NCI-H2107 treated with DMSO at 0.1 percent for 48 hours (cell line): ENCODE measurements around the gene RPAP2.
"Not testable (repeated sequence)": the region's sequence is repeated elsewhere in the genome, so short reads cannot be mapped to it uniquely, and the experiment has no call there.

Source experiments
- DNase-seq: peaks from one replicate; lab custom pipeline; 2025; ENCODE audit not compliant: unreplicated experiment; lab: John Stamatoyannopoulos, UW

Gene RPAP2

DNA sequence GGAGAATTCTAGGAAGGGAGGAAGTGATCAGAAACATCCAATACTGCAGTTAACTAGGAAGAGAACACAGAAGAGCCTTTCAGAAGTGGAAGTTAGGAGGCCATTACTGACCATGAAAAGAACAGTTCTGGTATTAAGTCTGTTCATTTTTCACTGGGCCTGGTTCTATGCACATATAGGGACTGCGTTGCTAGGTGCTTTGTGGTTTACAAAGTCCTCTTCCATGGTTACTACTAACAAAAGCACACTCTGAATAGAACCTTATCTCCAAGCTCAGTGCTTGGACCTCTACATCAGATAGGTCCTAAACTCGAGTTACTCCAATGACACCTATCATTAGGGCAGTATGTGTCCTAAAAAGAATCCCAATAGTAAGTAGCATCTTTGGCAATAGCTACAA, 75.4 kb downstream of the RPAP2 start:
- DNase-seq: no peak

DNA sequence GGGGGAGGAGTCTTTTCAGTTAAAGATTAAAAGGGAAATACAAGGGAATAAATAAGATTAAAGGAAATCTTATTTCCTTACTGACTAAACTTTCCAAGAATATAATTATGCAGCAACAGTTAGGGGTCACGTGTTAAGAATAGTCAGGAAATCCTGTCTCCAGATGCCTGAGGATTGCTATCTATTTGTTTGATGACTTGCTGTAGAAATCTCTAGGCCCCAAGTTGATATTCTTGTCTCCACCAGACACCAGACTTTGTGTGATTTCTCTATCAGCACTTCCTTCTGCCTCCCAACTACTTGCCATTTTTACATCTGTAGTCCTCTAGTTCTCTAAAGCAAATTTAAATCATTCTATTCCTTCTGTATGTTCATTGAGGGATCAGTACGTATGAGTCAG, 77.5 kb downstream of the RPAP2 start:
- no peak for DNase-seq

DNA sequence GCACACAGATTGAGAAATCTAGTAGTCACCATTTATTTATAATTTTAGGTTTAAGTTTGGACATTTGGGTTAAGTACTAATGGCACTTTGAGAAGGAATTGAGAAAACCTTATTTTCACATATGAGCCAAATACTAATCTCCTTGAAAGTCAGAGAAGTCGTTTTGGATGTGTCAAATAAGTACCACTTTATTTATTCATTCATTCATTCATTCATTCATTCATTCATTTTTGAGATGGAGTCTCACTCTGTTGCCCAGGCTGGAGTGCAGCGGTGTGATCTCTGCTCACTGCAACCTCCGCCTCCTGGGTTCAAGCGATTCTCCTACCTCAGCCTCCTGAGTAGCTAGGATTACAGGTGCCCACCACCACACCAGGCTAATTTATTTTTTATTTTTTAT, 79.1 kb downstream of the RPAP2 start:
- DNase-seq: not testable (repeated sequence)

DNA sequence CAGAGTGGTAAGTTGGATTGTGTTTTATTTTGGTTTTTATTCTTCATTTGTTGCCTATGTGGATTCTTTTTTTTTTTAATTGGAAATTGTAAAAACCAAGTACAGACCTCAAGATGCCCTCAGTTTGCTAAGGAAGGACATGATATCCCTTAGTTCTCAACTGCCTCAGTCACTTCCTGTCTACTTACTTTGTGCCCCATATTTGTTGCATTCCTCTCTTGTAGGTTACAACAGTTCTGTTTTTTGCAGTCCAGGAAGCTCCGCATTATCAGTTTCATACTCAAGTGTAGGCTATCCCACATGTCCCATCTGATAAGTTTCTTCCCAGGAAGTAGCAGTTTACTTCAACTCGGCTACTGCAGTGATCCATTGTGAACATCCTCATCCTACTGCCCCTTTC, 82.0 kb downstream of the RPAP2 start:
- no peak for DNase-seq

DNA sequence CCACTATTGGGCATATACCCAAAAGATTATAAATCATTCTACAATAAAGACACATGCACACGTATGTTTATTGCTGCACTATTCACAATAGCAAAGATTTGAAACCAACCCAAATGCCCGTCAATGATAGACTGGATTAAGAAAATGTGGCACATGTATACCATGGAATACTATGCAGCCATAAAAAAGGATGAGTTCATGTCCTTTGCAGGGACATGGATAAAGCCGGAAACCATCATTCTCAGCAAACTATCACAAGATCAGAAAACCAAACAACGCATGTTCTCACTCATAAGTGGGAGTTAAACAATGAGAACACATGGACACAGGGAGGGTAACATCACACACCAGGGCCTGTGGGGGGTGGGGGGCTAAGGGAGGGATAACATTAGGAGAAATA, 95.1 kb downstream of the RPAP2 start:
- not testable (repeated sequence) for DNase-seq

DNA sequence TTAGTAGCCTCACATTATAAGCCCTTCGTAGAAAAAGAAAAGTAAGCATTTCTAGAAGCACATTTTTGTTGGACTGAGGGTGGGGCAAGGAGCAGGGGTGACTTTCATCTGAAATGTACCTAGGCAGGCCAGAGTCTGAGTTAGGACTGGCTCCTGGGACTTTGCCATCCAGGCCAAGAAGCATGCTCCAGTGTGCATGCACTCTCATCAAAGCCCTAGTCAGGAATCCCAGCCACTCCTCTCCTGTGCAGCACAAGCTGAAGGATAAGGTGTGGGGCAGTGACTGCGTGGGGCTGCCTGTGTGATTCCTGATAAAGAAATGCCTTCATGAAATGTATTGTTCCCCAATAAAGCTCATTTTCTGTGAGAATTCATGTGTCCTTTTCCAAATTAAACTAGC, 99.7 kb downstream of the RPAP2 start:
- no peak for DNase-seq

DNA sequence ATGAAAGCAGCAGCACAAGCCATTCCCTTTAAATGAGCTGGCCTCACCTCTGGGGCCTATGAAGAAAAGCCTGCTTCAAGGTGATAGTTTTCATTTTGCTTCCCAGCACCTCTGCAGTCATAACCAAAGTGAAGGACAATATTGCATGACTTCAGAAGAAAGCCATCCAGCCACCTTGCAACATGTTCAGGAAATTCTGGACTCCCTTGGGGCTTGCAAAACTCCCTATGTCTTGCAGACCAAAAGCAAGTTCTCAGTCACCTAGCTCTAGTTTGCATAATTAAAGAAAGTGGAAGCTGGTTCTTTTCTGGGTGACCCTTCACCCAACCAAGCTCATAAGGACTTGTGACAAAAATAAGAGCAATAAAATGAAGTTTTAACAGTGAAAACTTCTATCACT, 100.2 kb downstream of the RPAP2 start:
- DNase-seq: no peak

DNA sequence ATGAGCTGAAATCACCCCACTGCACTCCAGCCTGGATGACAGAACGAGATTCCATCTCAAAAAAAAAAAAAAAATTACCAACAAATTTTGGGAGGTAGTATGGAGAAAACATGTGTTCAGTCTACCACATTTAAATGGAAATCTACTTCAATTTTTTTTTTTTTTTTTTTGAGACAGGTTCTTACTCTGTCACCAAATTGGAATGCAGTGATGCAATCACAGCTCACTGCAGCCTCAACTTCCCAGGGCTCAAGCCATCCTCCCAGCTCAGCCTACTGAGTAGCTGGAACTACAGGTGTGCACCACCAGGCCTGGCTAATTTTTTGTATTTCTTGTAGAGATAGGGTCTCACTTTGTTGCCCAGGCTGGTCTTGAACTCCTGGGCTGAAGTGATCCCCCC, 105.8 kb downstream of the RPAP2 start:
- DNase-seq: no peak

DNA sequence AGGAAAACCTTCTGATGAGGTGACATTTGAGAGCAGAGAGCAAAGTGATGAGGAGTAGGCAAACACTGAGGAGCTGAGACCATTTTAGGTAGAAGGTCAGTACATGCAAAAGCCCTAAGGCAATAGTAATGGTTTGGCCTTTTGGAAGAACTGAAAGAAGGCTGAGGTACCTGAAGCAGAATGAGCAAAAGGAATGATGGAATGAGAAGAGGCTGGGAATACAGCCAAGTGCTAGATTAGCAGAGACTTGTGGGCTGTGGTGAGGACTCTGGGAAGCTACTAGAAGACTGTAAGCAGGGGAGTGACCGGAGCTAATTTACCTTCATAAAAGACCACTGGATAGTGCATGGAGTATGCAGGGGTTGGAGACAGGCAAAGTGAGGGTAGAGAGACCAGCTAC, 110.0 kb downstream of the RPAP2 start:
- no peak for DNase-seq

DNA sequence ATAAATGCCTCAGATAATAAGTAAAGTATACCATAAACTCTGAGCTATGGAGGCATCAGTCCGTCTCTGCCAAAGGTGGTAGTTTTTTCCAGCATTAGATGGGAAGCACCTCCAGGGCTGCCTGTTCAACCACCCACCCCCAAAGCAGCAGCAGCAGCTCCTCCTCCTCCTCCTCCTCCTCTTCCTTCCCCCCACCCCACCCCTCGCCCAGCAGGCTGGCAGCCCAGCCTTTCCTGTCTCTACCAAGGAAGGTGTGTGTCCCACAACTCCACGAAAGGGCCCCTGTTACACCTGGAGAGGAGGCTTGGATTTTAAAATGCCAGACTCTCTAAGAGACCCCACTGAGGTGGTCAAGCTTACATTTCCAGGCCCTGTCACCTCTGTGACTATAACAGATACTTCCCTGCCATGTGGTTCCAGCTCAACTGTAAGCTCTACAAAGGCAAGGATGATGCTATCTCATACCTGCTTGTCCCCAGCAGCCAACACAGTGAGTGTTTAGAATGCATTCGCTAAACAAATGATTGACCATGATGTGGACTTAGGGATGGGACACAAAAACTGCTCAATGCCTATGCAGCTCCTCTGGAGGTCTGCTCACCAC, 111.2 kb downstream of the RPAP2 start:
- no peak for DNase-seq

DNA sequence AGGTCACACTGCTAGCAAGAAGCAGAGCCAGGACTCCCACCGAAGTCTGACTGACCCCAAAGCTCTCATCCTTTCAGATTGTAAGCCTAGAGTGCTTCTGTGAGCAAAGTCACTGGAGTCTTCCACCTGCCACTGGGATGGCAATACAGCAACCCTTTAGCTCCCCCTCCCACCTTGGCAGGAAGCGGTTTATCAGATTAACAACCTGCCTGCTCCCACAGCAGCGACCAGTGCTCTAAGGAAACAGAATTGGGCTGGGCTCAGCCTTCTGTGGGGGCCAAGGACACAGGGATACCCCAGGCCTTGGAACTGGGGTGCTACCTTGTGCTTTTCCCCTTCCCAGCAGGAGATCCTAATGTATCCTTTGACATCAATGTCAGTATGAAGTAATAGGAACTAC, 111.8 kb downstream of the RPAP2 start:
- no peak for DNase-seq

DNA sequence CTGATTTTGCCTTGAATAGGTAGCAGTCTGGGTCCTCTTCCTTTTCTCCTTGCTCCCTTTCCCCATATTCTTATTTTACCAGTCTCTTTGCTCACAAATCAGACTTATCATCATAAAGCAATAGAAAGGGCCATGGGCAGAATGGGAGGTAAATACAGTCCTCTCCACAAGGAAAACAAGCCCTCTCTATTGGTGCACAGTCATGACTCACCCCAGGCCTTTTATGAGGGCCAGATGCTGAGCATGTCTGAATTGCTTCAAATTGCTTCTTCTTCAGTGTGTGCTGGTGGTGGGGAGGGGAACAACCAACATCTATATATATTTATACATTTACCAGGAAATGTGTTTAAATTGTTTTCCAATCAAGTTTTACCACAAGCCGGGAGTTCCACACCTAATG, 112.7 kb downstream of the RPAP2 start:
- peak; percentile 20 for DNase-seq

DNA sequence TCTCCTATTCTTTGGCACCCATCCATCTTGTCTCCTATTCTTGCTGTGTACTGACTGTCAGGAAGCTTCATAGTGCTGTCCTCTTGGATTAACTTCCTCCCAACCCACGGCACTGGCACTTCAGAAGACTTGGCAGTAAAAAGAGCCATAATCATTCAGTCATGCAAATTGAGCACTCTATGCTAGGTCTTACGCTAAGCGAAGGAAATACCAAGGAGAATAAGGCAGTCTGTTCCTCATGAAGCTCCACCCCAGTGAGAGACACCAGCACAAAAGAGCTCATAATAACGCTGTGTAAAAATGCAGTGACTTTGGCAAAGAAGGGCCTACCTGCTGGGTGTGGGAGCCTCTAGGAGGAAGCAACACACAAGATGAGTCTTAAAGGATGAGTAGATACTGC, 120.8 kb downstream of the RPAP2 start:
- DNase-seq: no peak

DNA sequence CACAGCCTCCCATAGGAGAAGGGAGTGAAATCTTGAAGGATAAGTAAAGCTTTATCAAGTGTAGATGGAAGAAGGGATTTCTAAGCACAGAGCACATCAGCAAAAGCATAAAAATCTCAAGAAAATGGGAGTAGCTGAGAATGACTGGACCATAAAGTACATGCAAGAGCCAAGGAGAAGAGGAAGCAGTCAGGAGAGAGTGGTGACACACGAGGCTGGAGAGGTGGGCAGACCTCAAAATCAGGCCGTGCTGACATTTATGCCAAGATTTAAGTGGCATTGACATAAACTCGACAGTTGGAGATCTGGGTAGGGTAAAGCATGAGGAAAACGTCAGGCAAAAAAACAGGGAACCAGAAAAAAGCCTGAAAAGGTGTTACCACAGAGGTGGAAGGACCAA, 125.5 kb downstream of the RPAP2 start:
- no peak for DNase-seq

DNA sequence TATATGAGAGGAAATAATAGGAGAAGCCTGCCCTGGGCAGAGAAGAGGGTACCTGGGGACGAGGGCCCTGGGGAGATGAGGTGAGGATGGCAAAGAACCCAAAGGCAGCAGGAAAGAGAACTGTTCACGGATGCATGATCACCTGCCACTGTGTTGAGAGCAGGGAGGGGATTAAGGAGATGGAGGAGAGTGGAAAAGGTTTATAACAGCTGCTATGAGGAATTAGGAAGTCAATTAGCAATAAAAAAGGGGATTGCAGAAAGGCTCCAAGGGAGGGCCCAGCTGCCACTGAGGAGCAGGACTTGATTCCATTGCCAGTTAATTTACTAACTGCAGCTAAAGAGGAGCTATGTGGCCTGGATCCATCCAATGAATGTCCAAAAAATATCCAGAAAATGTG, 126.8 kb downstream of the RPAP2 start:
- peak; percentile 51 for DNase-seq

DNA sequence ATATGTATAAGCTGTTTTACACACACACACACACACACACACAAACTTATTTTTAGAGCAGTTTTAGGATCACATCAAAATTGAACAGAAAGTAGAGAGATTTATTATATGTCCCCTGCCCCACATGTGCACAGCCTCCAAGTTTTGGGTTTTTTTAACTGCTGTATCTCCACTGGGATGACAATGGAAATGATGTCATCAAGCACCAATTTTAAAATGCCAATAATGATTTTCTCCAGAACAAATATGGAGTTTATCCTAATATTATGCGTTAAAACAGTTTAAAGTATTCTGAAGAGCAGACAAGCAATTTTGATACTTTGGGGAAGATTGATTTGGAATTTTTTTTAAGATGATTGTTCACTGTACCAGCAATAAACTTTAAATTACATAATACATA, 131.2 kb downstream of the RPAP2 start:
- DNase-seq: no peak

DNA sequence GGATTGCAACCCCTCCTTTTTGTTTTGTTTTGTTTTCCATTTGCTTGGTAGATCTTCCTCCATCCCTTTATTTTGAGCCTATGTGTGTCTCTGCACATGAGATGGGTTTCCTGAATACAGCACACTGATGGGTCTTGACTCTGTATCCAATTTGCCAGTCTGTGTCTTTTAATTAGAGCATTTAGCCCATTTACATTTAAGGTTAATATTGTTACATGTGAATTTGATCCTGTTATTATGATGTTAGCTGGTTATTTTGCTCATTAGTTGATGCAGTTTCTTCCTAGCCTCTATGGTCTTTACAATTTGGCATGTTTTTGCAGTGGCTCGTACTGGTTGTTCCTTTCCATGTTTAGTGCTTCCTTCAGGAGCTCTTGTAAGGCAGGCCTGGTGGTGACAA, 135.7 kb downstream of the RPAP2 start:
- not testable (repeated sequence) for DNase-seq

DNA sequence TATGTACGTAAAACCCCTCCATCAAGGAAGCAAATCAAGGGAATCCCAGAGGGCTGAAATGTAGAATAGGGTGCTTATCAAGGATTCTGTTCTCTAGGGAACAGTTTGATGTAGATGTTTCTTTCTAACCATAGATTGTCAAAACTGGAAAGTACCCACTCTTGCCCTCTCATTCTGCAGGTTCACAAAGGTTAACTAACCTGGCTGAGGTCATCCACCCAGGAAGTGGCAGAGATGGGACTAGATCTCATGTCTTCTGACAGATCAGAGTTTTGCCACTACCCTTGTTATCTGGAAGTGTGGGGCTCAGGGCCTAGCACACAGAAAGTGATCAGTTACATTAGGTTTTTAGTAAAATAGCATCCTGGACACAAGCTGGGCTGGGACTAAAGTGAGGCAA, 140.4 kb downstream of the RPAP2 start:
- no peak for DNase-seq

DNA sequence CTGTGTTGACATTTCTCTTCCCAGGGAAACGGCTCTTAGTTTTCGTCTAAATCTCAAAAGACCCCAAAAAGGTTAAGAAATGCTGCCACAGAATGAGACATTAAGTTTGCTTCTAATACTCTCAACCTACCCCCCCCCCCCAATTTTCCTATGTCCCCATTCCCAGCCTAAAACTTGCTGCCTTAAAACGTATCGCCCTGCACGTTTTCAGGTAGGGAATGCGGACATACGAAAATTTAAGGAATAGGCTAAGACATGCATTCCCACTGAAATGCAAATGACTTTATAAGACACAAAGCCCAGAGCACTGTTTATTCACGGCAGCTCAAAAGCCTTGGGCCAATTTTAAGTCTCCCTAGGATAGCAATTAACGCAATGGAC, 142.4 kb downstream of the RPAP2 start:
- no peak for DNase-seq

DNA sequence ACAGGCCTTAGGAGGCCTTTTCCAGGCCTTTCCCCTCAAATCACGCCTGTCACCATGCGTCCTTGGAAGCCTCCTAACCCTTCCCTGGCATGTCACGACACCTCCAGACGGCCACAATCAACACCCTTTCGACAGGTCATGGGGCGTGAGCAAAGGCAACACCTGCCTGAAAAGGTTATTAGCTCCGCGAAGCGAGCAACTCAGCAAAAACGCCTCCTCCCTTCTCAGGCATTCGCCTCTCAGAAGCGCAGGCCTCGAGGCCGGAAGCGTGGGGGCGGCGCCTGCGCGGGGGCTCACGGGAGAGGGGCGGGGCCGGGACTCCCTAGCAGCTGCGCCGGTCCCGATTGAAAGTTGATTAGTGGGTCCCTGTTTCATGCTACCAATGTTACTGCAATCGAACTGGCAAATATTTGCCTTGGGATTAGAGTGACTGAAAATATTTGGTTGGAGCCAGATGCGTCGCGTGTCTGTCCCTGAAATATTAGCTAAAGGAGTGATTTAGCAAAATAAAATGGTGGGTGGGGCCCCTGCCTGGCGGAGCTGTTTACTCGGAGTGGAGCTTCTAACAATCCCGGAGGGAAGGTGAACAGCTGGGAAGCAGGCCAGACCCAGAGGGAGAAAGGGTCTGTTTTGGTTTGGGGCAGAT, 143.0 kb downstream of the RPAP2 start:
- no peak for DNase-seq

DNA sequence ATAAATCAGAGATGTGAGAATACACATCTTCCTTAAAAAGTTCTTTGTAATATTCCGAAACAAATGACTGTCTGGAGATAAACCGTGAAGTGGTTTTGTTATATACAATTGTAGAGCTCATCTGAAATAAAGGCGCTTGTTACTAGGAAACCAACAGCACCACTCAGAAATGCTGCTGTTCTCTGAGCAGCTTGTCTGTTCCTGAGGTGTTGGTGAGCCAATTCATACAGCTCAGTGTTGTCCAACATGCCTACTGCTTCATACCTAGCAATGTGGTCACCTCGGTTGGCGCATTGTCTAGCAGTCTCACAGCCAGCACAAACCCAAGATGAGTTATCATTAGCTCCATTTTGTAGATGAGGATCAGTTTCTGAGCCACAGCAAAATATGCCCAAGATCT, 143.5 kb downstream of the RPAP2 start:
- no peak for DNase-seq

DNA sequence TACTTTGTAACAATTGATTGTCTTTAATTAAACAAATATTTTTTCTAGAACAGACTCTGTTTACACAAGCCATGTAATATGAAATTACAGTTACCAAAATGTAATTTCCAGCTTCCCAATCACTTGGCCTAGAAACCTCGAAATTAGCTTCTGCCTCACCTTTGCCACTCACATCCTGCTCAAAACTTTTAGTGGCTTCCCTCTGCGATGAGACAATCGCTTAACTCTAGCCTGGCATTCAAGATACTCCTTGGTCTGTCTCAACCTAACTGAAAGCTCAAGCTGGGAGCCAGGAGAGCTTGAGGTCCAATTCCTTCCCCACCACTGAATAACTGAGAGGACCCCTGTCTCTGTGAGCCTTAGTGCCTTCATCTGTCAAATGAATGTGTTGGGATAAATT, 145.0 kb downstream of the RPAP2 start:
- DNase-seq: no peak

DNA sequence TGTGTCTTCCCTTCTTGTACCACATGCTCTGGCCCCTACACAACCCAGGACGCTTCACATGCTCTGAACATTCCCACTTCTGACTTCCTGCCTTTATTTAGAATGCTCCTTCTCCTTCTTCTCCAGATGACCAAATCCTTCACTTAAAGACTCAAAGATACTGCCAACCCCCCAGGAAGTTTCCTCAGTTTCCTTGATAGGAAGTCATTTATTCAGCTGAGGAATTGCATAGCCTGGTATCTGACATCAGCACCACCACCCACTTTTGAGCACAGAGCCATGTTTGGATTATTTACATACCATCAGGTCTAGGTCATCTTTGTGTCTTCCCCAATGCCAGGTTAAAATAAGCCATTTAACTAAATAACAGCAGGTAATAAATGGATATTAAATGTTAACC, 145.5 kb downstream of the RPAP2 start:
- no peak for DNase-seq
